Activated B cell treated with CpG ODN at 0.5 μM for 24 hours (primary cell): ENCODE results near the gene SPNS3. TPM values are rescaled to one million over a fixed set of nuclear protein-coding genes. Genes with fewer than 3 reads are reported as not detected.

ENCODE experiments used
- ATAC-seq: fragments of 200-7000 bp; cut with Tn5 transposase; one replicate; pipeline ENCODE4 v1.10.0; 2021; ENCODE audit warnings: low read depth, mild to moderate bottlenecking, moderate library complexity
- CTCF ChIA-PET: fragments of 350-600 bp; sonication (Branson Sonifier 250); formaldehyde crosslinking; loops from one replicate; lab custom pipeline; 2021; ENCODE audit warnings: antibody characterized with exemption; lab: Charles Lee
- POLR2A ChIA-PET: fragments of 350-600 bp; sonication (Branson Sonifier 250); formaldehyde crosslinking; loops from one replicate; lab custom pipeline; 2021; ENCODE audit warnings: antibody characterized with exemption; lab: Charles Lee
- DNase-seq: peaks from one replicate; pipeline ENCODE4 v3.0.0; 2022
- H3K27ac Mint-ChIP-seq: one replicate; pipeline ENCODE4 v1.8.0; 2020; ENCODE audit warnings: mixed read lengths
- H3K27me3 Mint-ChIP-seq: one replicate; pipeline ENCODE4 v1.8.0; 2021; ENCODE audit warnings: mixed read lengths
- H3K36me3 Mint-ChIP-seq: one replicate; pipeline ENCODE4 v1.8.0; 2021; ENCODE audit warnings: low read depth, mixed read lengths
- H3K4me1 Mint-ChIP-seq: one replicate; pipeline ENCODE4 v1.8.0; 2021; ENCODE audit warnings: mixed read lengths
- H3K4me3 Mint-ChIP-seq: one replicate; pipeline ENCODE4 v1.8.0; 2020; ENCODE audit warnings: mild to moderate bottlenecking, mixed read lengths
- H3K9me3 Mint-ChIP-seq: one replicate; pipeline ENCODE4 v1.8.0; 2020; ENCODE audit warnings: mixed read lengths
- intact Hi-C: fragments of 100-400 bp; cut with micrococcal nuclease; formaldehyde crosslinking; loops from one replicate; pipeline ENCODE4 v1.15.1; 2024
- total RNA-seq: library from RNA; stranded (reverse); gene quantifications from 2 replicates; pipeline ENCODE4 v1.2.3, GENCODE V29; 2022
- TF ChIP-seq, protein P1 (sequence below): fragments of 200-600 bp; IDR thresholded peaks from one replicate; pipeline ENCODE4 v1.8.0; 2022; ENCODE audit warnings: antibody characterized with exemption, mild to moderate bottlenecking

Gene SPNS3
- total RNA-seq, 1 donor from 2014 or later, result 2.5 TPM

DNA sequence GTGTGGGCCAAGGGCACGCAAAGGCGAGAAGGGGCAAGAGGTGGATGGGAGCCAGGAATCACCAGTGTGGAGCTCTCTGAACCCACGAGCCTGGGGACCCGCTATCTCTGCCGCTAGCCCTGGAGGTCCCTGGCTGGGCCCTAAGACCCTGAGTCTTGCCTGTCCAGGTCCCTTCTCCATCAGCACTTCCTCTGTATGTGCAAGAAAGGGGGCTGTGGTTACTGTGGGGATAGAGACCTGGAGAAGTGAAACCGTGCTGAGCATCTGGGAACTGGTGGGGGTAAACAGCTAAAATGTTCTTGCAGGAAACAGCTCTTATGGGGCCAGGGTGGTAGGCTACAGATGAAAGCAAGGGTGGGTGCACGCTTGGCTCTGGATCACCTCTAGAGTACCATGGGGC is 3.1 kb downstream of the SPNS3 start:
- no peak overlapping the region for H3K27ac Mint-ChIP-seq
- ChIA-PET POLR2A (no interaction called here), CTCF (interaction anchor here (1.9 kb wide), 1 partner anchor 16 kb away, joined by 4 read pairs; no protein-coding TSS in a partner anchor)
- H3K36me3 Mint-ChIP-seq, result no peaks in the 10 kb centered on the region
- H3K4me3 Mint-ChIP-seq, result no peak overlapping the region
- peaks cover 3% of the 10 kb centered on the region for H3K27me3 Mint-ChIP-seq
- TF ChIP-seq, protein P1, sequence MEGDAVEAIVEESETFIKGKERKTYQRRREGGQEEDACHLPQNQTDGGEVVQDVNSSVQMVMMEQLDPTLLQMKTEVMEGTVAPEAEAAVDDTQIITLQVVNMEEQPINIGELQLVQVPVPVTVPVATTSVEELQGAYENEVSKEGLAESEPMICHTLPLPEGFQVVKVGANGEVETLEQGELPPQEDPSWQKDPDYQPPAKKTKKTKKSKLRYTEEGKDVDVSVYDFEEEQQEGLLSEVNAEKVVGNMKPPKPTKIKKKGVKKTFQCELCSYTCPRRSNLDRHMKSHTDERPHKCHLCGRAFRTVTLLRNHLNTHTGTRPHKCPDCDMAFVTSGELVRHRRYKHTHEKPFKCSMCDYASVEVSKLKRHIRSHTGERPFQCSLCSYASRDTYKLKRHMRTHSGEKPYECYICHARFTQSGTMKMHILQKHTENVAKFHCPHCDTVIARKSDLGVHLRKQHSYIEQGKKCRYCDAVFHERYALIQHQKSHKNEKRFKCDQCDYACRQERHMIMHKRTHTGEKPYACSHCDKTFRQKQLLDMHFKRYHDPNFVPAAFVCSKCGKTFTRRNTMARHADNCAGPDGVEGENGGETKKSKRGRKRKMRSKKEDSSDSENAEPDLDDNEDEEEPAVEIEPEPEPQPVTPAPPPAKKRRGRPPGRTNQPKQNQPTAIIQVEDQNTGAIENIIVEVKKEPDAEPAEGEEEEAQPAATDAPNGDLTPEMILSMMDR, result no peak
- DNase-seq (no peak), ATAC-seq (no peak)
- no peaks in the 10 kb centered on the region for H3K9me3 Mint-ChIP-seq
- intact Hi-C loops, result no loop called here
- peaks cover 16% of the 10 kb centered on the region for H3K4me1 Mint-ChIP-seq

DNA sequence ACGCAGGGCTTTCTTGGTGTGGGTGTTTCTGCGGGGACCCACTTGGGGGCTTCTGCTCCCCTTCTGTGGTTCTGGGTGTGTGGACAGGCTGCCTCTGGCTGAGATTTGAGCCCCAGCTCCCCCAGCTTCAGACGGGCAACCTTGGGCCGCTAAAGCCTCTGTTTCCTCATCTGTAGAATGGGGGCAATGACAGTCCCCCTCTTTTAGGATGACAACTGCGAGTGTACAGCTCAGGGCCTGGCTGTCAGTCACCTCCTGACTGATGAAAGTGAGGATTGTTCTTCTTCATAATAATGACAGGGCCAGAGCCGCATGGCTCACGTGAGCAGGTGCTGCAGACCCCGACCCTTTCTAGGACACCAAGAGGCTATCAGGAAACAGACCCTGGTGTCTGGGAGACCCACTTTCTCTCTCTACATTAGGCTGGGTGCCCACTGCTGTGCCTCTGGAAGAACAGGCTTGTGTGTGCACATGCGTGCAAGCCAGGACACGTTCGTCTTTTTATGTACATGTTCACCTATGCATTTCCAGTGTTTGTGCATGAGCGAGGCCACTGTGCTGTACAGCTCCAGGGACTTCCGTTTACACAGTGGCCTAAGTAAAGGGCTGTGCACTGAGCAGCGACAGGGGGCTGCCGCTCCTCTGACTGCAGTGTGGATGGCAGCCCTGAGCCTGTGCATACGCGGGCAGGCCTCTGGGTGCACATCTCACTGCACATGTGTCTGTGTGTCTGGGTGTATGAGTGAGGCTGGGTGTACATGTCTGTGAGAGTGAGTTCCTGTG is 4.6 kb downstream of the SPNS3 start:
- TF ChIP-seq, protein P1, result no peak
- H3K9me3 Mint-ChIP-seq, result no peaks in the 10 kb centered on the region
- CTCF ChIA-PET, result no interaction called here
- ATAC-seq, result no peak
- intact Hi-C loops, result no loop called here
- no peak for DNase-seq
- H3K36me3 Mint-ChIP-seq, result no peaks in the 10 kb centered on the region
- H3K4me1 Mint-ChIP-seq, result peaks cover 12% of the 10 kb centered on the region
- H3K4me3 Mint-ChIP-seq, result no peak overlapping the region
- POLR2A ChIA-PET, result no interaction called here
- H3K27ac Mint-ChIP-seq, result no peak overlapping the region
- H3K27me3 Mint-ChIP-seq, result peaks cover 2% of the 10 kb centered on the region

DNA sequence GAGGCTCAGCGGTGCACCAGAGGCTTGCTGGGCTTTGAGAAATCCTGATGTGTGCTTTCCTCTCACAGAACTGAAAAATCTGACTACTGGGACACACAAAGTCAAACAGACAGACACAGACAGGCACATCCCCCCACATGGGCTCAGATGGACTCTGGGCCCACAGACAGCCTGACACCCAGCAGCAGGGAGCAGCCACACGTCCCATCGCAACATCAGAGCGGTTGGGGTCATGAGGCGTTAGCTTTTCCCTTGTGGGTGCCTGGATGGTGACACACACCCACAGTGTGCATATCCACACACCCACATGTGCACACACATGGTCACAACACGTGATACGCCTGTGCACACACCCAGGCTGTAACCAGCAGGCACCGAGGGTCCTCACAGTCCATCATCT is 6.3 kb downstream of the SPNS3 start:
- no peak overlapping the region for H3K27ac Mint-ChIP-seq
- H3K4me1 Mint-ChIP-seq, result peaks cover 5% of the 10 kb centered on the region
- DNase-seq, result no peak
- peaks cover 2% of the 10 kb centered on the region for H3K27me3 Mint-ChIP-seq
- no peak for ATAC-seq
- CTCF ChIA-PET, result no interaction called here
- H3K4me3 Mint-ChIP-seq, result no peak overlapping the region
- H3K9me3 Mint-ChIP-seq, result no peaks in the 10 kb centered on the region
- POLR2A ChIA-PET, result no interaction called here
- TF ChIP-seq, protein P1, result no peak
- intact Hi-C loops, result no loop called here
- no peaks in the 10 kb centered on the region for H3K36me3 Mint-ChIP-seq

DNA sequence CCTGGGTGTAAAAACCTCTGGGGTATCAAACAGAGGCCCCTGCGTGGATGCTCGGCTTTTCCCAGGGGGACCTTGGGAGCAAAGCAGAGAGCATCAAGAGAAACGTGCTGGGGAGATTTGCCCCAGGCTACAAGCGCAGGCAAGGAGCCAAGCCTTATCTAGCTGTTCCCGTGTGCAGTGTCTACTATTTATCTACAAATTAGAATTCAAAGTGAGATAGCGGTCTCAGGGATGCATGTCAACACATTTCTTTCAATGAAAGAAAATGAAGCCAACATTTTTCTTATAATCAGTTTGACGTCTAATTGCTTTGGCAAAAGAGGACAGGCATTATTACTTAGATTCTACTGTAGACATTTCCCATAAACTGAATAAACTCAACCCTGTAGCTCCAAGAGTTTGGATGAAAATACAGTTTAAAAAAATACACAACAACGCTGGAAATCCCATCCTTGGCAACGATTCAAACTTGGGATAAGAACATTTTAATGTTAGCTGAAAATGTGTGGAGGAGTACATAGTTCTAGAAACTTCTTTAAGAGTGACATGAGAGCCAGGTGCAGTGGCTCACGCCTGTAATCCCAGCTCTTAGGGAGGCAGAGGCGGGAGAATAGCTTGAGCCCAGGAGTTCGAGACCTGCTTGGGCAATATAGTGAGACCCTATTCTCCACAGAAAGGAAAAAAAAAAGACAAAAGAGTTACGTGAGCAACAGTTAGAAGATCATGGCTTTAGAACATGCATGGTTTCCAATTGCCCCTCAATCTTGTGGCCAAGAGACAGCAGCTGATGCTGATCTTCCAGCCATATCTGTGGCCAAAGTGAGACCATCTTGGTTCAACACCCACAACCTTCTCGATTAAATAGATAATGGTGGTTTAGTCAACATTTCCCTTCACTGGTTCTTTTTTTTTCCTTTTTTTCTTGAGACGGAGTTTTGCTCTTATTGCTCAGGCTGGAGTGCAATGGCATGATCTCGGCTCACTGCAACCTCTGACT is 7.2 kb downstream of the SPNS3 start:
- H3K36me3 Mint-ChIP-seq, result no peaks in the 10 kb centered on the region
- no peak overlapping the region for H3K27ac Mint-ChIP-seq
- intact Hi-C loops, result no loop called here
- DNase-seq (no peak), ATAC-seq (no peak)
- CTCF ChIA-PET, result no interaction called here
- H3K4me1 Mint-ChIP-seq, result peaks cover 5% of the 10 kb centered on the region
- no peaks in the 10 kb centered on the region for H3K9me3 Mint-ChIP-seq
- peaks cover 2% of the 10 kb centered on the region for H3K27me3 Mint-ChIP-seq
- TF ChIP-seq, protein P1, result no peak
- POLR2A ChIA-PET, result no interaction called here
- no peak overlapping the region for H3K4me3 Mint-ChIP-seq

DNA sequence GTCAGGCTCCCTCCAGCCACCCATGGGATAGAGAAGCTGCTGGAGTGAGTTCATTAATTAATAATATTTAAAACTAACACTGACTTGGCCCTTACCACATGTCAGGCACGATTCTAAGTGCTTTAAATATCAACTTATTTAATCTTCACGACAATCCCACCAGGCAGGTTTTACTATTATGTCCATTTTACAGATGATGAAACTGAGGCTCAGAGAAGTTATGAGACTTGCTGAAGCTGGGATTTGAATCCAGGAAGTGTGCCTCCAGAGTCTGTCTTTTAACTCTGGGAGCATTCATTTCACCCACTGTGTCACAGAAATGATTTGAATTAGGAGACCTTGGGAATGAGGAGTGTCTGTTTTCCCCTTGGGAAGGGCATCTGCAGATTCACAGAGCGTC is 8.8 kb downstream of the SPNS3 start:
- ATAC-seq (no peak), DNase-seq (no peak)
- no peaks in the 10 kb centered on the region for H3K36me3 Mint-ChIP-seq
- TF ChIP-seq, protein P1, result no peak
- H3K4me1 Mint-ChIP-seq, result peaks cover 2% of the 10 kb centered on the region
- H3K9me3 Mint-ChIP-seq, result no peaks in the 10 kb centered on the region
- ChIA-PET POLR2A (no interaction called here), CTCF (no interaction called here)
- no peak overlapping the region for H3K27ac Mint-ChIP-seq
- H3K4me3 Mint-ChIP-seq, result no peak overlapping the region
- intact Hi-C loops, result no loop called here
- H3K27me3 Mint-ChIP-seq, result peaks cover 2% of the 10 kb centered on the region
